Tibial nerve (tissue), 4 donors: ENCODE measurements around the gene LNPK.

Experiments used
- CTCF ChIP-seq, 5 experiments: fragments of 200-600 bp in 3 of 5; fragments of 450-650 bp in 2 of 5; sonication (generic) in 3 of 5; IDR thresholded peaks; one replicate each; pipeline ENCODE4 v1.5.1; 2016 to 2019; ENCODE audit warnings: antibody characterized with exemption in 5 of 5, mild to moderate bottlenecking in 3 of 5, moderate library complexity in 2 of 5
- EP300 ChIP-seq, 2 donors: sonication (generic); formaldehyde crosslinking; IDR thresholded peaks; one replicate each; pipeline ENCODE4 v1.6.1; 2017; ENCODE audit warnings: antibody characterized with exemption in 2 of 2, mild to moderate bottlenecking in 1 of 2

GRCh38 chr2:175929850-175930249 lies 72.2 kb downstream of the LNPK start:
- TF ChIP-seq EP300 (IDR thresholded peaks at IDR 0.05), result no peak
- TF ChIP-seq CTCF (IDR thresholded peaks at IDR 0.05), result no peak
